Upper lobe of left lung (tissue), 6 donors: ENCODE results near the gene PTPRQ. TPM values are rescaled to one million over a fixed set of nuclear protein-coding genes. Genes with fewer than 3 reads are reported as not detected.

ENCODE experiments used
- ATAC-seq, 2 donors: fragments of 200-7000 bp; cut with Tn5 transposase; one replicate each; pipeline ENCODE4 v1.9.1; 2022; ENCODE audit warnings: mild to moderate bottlenecking in 2 of 2, moderate library complexity in 2 of 2; ENCODE audit not compliant: low FRiP score in 2 of 2
- DNase-seq, 2 donors: peaks; one replicate each; pipeline ENCODE4 v3.0.0-alpha.2; 2019 to 2020
- H3K27ac ChIP-seq, 4 donors: fragments of 200-600 bp; sonication (generic); one replicate each; pipeline ENCODE4 v1.5.1; 2016 to 2019
- H3K27me3 ChIP-seq, 4 donors: fragments of 200-600 bp; sonication (generic); one replicate each; pipeline ENCODE4 v1.5.1; 2017 to 2019
- H3K36me3 ChIP-seq, 4 donors: fragments of 200-600 bp; sonication (generic); one replicate each; pipeline ENCODE4 v1.5.1; 2016 to 2019
- H3K4me1 ChIP-seq, 4 donors: fragments of 200-600 bp; sonication (generic); one replicate each; pipeline ENCODE4 v1.5.1; 2018 to 2019
- H3K4me3 ChIP-seq, 4 donors: fragments of 200-600 bp; sonication (generic); one replicate each; pipeline ENCODE4 v1.5.1; 2017 to 2019; ENCODE audit warnings: mild to moderate bottlenecking in 2 of 4, moderate library complexity in 1 of 4
- H3K9me3 ChIP-seq, 4 donors: fragments of 200-600 bp; sonication (generic); one replicate each; pipeline ENCODE4 v1.5.1; 2018 to 2019
- EP300 ChIP-seq, 4 donors: sonication (generic); formaldehyde crosslinking; IDR thresholded peaks; one replicate each; pipeline ENCODE4 v1.5.1; 2017; ENCODE audit warnings: antibody characterized with exemption in 4 of 4, control low read depth in 2 of 4
- POLR2A ChIP-seq, 4 donors: fragments of 450-650 bp; IDR thresholded peaks; one replicate each; pipeline ENCODE4 v1.5.1; 2016 to 2017; ENCODE audit warnings: antibody characterized with exemption in 4 of 4, mild to moderate bottlenecking in 2 of 4
- POLR2AphosphoS5 ChIP-seq, 2 donors: sonication (generic); formaldehyde crosslinking; IDR thresholded peaks; one replicate each; pipeline ENCODE4 v1.5.1; 2017; ENCODE audit warnings: antibody characterized with exemption in 2 of 2
- WGBS, 2 donors: methylation state at CpG; one replicate each; pipeline ENCODE4 v1.1.5; 2017 to 2018; 5-methylcytosine and 5-hydroxymethylcytosine counted together
- total RNA-seq, 6 donors: library from RNA; depleted of rRNA in 4 of 6; stranded (reverse); fragments of >200 nt in 4 of 6; gene quantifications; one replicate each; pipeline versions ENCODE4 v1.1.0 to v1.2.1, GENCODE V29; 2016 to 2021
- TF ChIP-seq, protein P1 (sequence below), 6 experiments: fragments of 450-650 bp in 4 of 6; fragments of 200-600 bp in 2 of 6; sonication (generic) in 2 of 6; IDR thresholded peaks; one replicate each; pipeline ENCODE4 v1.5.1; 2016 to 2019; ENCODE audit warnings: antibody characterized with exemption in 6 of 6
- donor health status: DM: no; HTN: no; CAD: no; lungs with moderate emphysema.
- donor health status: DM: no; HTN: yes; CAD: no; lungs with severe emphysema.

Gene PTPRQ
- total RNA-seq, 6 donors from 2014 or later, result 1.0 to 15.6 (median 5.0) TPM

- 82 to 83% methylated on average over 7 of the region's 7 CpGs for WGBS, 2 donors
- Histone ChIP-seq H3K27ac (no peak overlapping the region), H3K4me3 (no peak overlapping the region), H3K27me3 (no peaks in the 10 kb centered on the region), H3K36me3 (no peaks in the 10 kb centered on the region), H3K9me3 (no peaks in the 10 kb centered on the region), H3K4me1 (no peaks in the 10 kb centered on the region)
- ATAC-seq (no peak), DNase-seq (no peak)
- TF ChIP-seq POLR2AphosphoS5 (IDR thresholded peaks at IDR 0.05), result no peak
- TF ChIP-seq POLR2A (IDR thresholded peaks at IDR 0.05), result no peak
- TF ChIP-seq, protein P1, sequence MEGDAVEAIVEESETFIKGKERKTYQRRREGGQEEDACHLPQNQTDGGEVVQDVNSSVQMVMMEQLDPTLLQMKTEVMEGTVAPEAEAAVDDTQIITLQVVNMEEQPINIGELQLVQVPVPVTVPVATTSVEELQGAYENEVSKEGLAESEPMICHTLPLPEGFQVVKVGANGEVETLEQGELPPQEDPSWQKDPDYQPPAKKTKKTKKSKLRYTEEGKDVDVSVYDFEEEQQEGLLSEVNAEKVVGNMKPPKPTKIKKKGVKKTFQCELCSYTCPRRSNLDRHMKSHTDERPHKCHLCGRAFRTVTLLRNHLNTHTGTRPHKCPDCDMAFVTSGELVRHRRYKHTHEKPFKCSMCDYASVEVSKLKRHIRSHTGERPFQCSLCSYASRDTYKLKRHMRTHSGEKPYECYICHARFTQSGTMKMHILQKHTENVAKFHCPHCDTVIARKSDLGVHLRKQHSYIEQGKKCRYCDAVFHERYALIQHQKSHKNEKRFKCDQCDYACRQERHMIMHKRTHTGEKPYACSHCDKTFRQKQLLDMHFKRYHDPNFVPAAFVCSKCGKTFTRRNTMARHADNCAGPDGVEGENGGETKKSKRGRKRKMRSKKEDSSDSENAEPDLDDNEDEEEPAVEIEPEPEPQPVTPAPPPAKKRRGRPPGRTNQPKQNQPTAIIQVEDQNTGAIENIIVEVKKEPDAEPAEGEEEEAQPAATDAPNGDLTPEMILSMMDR (IDR thresholded peaks at IDR 0.05), result no peak
- no peak for TF ChIP-seq EP300 (IDR thresholded peaks at IDR 0.05)
Observed at GRCh38 chr12:80698847-80699542, 255.0 kb downstream of the PTPRQ start.

GRCh38 chr12:80700327-80700726, 256.3 kb downstream of the PTPRQ start:
- H3K4me1 ChIP-seq, result no peaks in the 10 kb centered on the region

DNA sequence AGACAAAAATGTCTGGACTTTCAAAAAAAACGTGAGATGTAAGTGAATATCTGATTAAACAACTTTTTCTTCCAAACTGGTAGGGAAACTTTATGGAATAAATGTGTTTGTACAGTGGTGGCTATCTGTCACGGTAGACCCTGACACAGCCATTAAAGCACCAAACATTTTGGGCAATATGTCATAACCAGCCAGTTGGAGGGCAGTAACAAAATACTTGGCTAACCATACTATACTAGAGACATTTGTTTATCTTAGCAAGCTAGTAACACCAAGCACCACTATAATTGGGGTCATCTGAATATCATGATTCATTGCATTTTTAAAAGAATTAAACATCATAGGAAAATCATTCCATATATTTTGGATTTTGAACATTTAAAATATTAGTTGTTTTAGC, 257.4 kb downstream of the PTPRQ start:
- ATAC-seq, result no peak
- Histone ChIP-seq H3K9me3 (no peaks in the 10 kb centered on the region), H3K36me3 (no peaks in the 10 kb centered on the region), H3K27ac (no peak overlapping the region), H3K4me1 (no peaks in the 10 kb centered on the region), H3K4me3 (no peak overlapping the region), H3K27me3 (no peaks in the 10 kb centered on the region)
- no peak for DNase-seq
- TF ChIP-seq, protein P1 (IDR thresholded peaks at IDR 0.05), result no peak
- TF ChIP-seq POLR2AphosphoS5 (IDR thresholded peaks at IDR 0.05), result no peak
- no peak for TF ChIP-seq EP300 (IDR thresholded peaks at IDR 0.05)
- no peak for TF ChIP-seq POLR2A (IDR thresholded peaks at IDR 0.05)
- WGBS, 2 donors, result 69 to 83% methylated on average over 2 of the region's 2 CpGs

More at GRCh38 chr12:80700327-80700726, 256.3 kb downstream of the PTPRQ start:
- Histone ChIP-seq H3K27me3 (no peaks in the 10 kb centered on the region), H3K9me3 (no peaks in the 10 kb centered on the region), H3K27ac (no peak overlapping the region), H3K36me3 (no peaks in the 10 kb centered on the region), H3K4me3 (no peak overlapping the region)
- TF ChIP-seq, protein P1 (IDR thresholded peaks at IDR 0.05), result no peak
- TF ChIP-seq POLR2A (IDR thresholded peaks at IDR 0.05) (no peak), EP300 (IDR thresholded peaks at IDR 0.05) (no peak), POLR2AphosphoS5 (IDR thresholded peaks at IDR 0.05) (no peak)
- WGBS, 2 donors, result 77 to 83% methylated on average over 2 of the region's 2 CpGs
- ATAC-seq (no peak), DNase-seq (no peak)

- TF ChIP-seq EP300 (IDR thresholded peaks at IDR 0.05) (no peak), POLR2AphosphoS5 (IDR thresholded peaks at IDR 0.05) (no peak), POLR2A (IDR thresholded peaks at IDR 0.05) (no peak)
- TF ChIP-seq, protein P1 (IDR thresholded peaks at IDR 0.05), result no peak
- DNase-seq (no peak), ATAC-seq (peak in 1 of 2 donors; percentile 57)
- peaks cover 0 to under 1% (median 0%) of the 10 kb centered on the region in 4 donors for H3K4me1 ChIP-seq
- no peaks in the 10 kb centered on the region for H3K9me3 ChIP-seq
- H3K4me3 ChIP-seq, result no peak overlapping the region
- 67 to 68% methylated on average over 12 of the region's 12 CpGs for WGBS, 2 donors
- no peaks in the 10 kb centered on the region for H3K36me3 ChIP-seq
- no peak overlapping the region for H3K27ac ChIP-seq
- peaks cover 0 to 3% (median 0%) of the 10 kb centered on the region in 4 donors for H3K27me3 ChIP-seq
Observed at GRCh38 chr12:80702889-80703805, 259.1 kb downstream of the PTPRQ start.
